HFFc6 (cell line): ENCODE measurements around the gene AKAP6. TPM values are rescaled to one million over a fixed set of nuclear protein-coding genes. Genes with fewer than 3 reads are reported as not detected.

Source experiments
- DNase-seq: peaks from one replicate; pipeline ENCODE4 v3.0.0-alpha.2; 2018
- H3K27ac Mint-ChIP-seq: 2 replicates; pipeline ENCODE4 v1.8.0; 2020; ENCODE audit warnings: mild to moderate bottlenecking, mixed read lengths
- H3K27me3 Mint-ChIP-seq: 2 replicates; pipeline ENCODE4 v1.8.0; 2021; ENCODE audit warnings: mild to moderate bottlenecking, moderate library complexity, mixed read lengths; ENCODE audit not compliant: insufficient read depth
- H3K36me3 Mint-ChIP-seq: 2 replicates; pipeline ENCODE4 v1.8.0; 2021; ENCODE audit warnings: low read depth, mixed read lengths
- H3K4me1 Mint-ChIP-seq: 2 replicates; pipeline ENCODE4 v1.8.0; 2020; ENCODE audit warnings: low read depth, mixed read lengths
- H3K4me3 Mint-ChIP-seq: 2 replicates; pipeline ENCODE4 v1.8.0; 2020; ENCODE audit warnings: mild to moderate bottlenecking, moderate library complexity, mixed read lengths
- H3K9me3 Mint-ChIP-seq: 2 replicates; pipeline ENCODE4 v1.8.0; 2020; ENCODE audit warnings: mild to moderate bottlenecking, mixed read lengths
- CTCF ChIP-seq: fragments of 200-600 bp; sonication (generic); IDR thresholded peaks from 2 replicates; pipeline ENCODE4 v1.5.0; 2021; ENCODE audit warnings: antibody characterized with exemption, mild to moderate bottlenecking
- total RNA-seq, 6 experiments: library from RNA; stranded (reverse); fragmentation: NEBNext Ultra II Directional; extraction: Animal tissue kit (Norgen Biotek cat#: 25700); gene quantifications; 2 replicates in 1 of 6; 3 replicates in 5 of 6; pipeline ENCODE4 v1.2.3, GENCODE V29; 2021

The AKAP6 gene
- total RNA-seq, 6 experiments from 2014 or later: 6.1 to 9.8 (median 6.5) TPM

- peaks cover 68% of the 10 kb centered on the region for H3K4me1 Mint-ChIP-seq
- peaks cover 14% of the 10 kb centered on the region; the same call in 1 of the 2 replicates for H3K36me3 Mint-ChIP-seq
- H3K27me3 Mint-ChIP-seq: no peaks in the 10 kb centered on the region
- H3K27ac Mint-ChIP-seq: peak overlapping the region; percentile 73
- peak; percentile 59 for DNase-seq
- no peaks in the 10 kb centered on the region; the same call in 1 of the 2 replicates for H3K9me3 Mint-ChIP-seq
- H3K4me3 Mint-ChIP-seq: peak overlapping the region; percentile 73
- no peak for TF ChIP-seq CTCF
These were observed 291.2 kb downstream of the AKAP6 start for GRCh38 chr14:32620303-32620702.

GRCh38 chr14:32620724-32621123 lies 291.6 kb downstream of the AKAP6 start:
- H3K36me3 Mint-ChIP-seq: peaks cover 14% of the 10 kb centered on the region; the same call in 1 of the 2 replicates
- H3K4me3 Mint-ChIP-seq: peak overlapping the region; percentile 73
- no peaks in the 10 kb centered on the region; the same call in 1 of the 2 replicates for H3K9me3 Mint-ChIP-seq
- DNase-seq: no peak
- H3K27ac Mint-ChIP-seq: peak overlapping the region; percentile 73
- H3K27me3 Mint-ChIP-seq: no peaks in the 10 kb centered on the region
- peaks cover 68% of the 10 kb centered on the region for H3K4me1 Mint-ChIP-seq
- no peak for TF ChIP-seq CTCF

- no peak for TF ChIP-seq CTCF
- peaks cover 18% of the 10 kb centered on the region for H3K36me3 Mint-ChIP-seq
- H3K27ac Mint-ChIP-seq: peak overlapping the region; percentile 73
- H3K4me1 Mint-ChIP-seq: peaks cover 68% of the 10 kb centered on the region
- H3K9me3 Mint-ChIP-seq: no peaks in the 10 kb centered on the region; the same call in 1 of the 2 replicates
- DNase-seq: no peak
- H3K27me3 Mint-ChIP-seq: no peaks in the 10 kb centered on the region
- H3K4me3 Mint-ChIP-seq: peak overlapping the region; percentile 73; the same call in 1 of the 2 replicates
These were observed 292.5 kb downstream of the AKAP6 start for GRCh38 chr14:32621585-32621984.

GRCh38 chr14:32622742-32623141 lies 293.6 kb downstream of the AKAP6 start:
- peaks cover 61% of the 10 kb centered on the region for H3K4me1 Mint-ChIP-seq
- peaks cover 14% of the 10 kb centered on the region for H3K36me3 Mint-ChIP-seq

GRCh38 chr14:32623300-32624093 lies 294.4 kb downstream of the AKAP6 start:
- H3K27ac Mint-ChIP-seq: peak overlapping the region; percentile 43
- peaks cover 10% of the 10 kb centered on the region for H3K36me3 Mint-ChIP-seq
- H3K9me3 Mint-ChIP-seq: no peaks in the 10 kb centered on the region
- no peak for TF ChIP-seq CTCF
- H3K4me3 Mint-ChIP-seq: peak overlapping the region; percentile 3
- peaks cover 57% of the 10 kb centered on the region for H3K4me1 Mint-ChIP-seq
- no peaks in the 10 kb centered on the region for H3K27me3 Mint-ChIP-seq
- DNase-seq: peak; percentile 50

More at GRCh38 chr14:32622742-32623141, 293.6 kb downstream of the AKAP6 start:
- no peak for TF ChIP-seq CTCF
- no peak overlapping the region for H3K4me3 Mint-ChIP-seq
- no peak for DNase-seq
- H3K27me3 Mint-ChIP-seq: no peaks in the 10 kb centered on the region
- H3K27ac Mint-ChIP-seq: peak overlapping the region; percentile 43
- no peaks in the 10 kb centered on the region for H3K9me3 Mint-ChIP-seq
